ELF-1 (cell line): ENCODE results near the gene TRIM2.
"Not testable (repeated sequence)": the region's sequence is repeated elsewhere in the genome, so short reads cannot be mapped to it uniquely, and the experiment has no call there.

ENCODE experiments used
- DNase-seq: peaks from one replicate; pipeline ENCODE4 v3.0.0-alpha.2; 2016; ENCODE audit warnings: low read depth, low spot score

The TRIM2 gene

GRCh38 chr4:153189016-153189801 lies 15.0 kb upstream of the TRIM2 start:
- DNase-seq: no peak

- DNase-seq: no peak
Observed at GRCh38 chr4:153191795-153192363, 12.4 kb upstream of the TRIM2 start.

- no peak for DNase-seq
Observed at GRCh38 chr4:153197301-153197700, 6.9 kb upstream of the TRIM2 start.

GRCh38 chr4:153198719-153199118 lies 5.5 kb upstream of the TRIM2 start:
- no peak for DNase-seq

- not testable (repeated sequence) for DNase-seq
Observed at GRCh38 chr4:153203746-153204145, 497 bp upstream of the TRIM2 start.

GRCh38 chr4:153204728-153205648 lies 745 bp downstream of the TRIM2 start:
- peak; percentile 78 for DNase-seq

- DNase-seq: peak; percentile 69
Observed at GRCh38 chr4:153205757-153206156, 1.5 kb downstream of the TRIM2 start.

- DNase-seq: peak; percentile 81
Observed at GRCh38 chr4:153206534-153206933, 2.3 kb downstream of the TRIM2 start.

GRCh38 chr4:153207027-153207426 lies 2.8 kb downstream of the TRIM2 start:
- peak; percentile 38 for DNase-seq

GRCh38 chr4:153207567-153207966 lies 3.3 kb downstream of the TRIM2 start:
- DNase-seq: peak; percentile 52

- DNase-seq: peak; percentile 10
Observed at GRCh38 chr4:153209410-153209809, 5.2 kb downstream of the TRIM2 start.

GRCh38 chr4:153210727-153211126 lies 6.5 kb downstream of the TRIM2 start:
- DNase-seq: no peak

- no peak for DNase-seq
Observed at GRCh38 chr4:153211986-153212728, 7.9 kb downstream of the TRIM2 start.

- no peak for DNase-seq
Observed at GRCh38 chr4:153212736-153213135, 8.5 kb downstream of the TRIM2 start.

- DNase-seq: no peak
Observed at GRCh38 chr4:153215921-153216320, 11.7 kb downstream of the TRIM2 start.

- DNase-seq: no peak
Observed at GRCh38 chr4:153216546-153216945, 12.3 kb downstream of the TRIM2 start.

GRCh38 chr4:153217440-153217839 lies 13.2 kb downstream of the TRIM2 start:
- DNase-seq: no peak

- DNase-seq: no peak
Observed at GRCh38 chr4:153218961-153219360, 14.7 kb downstream of the TRIM2 start.

- no peak for DNase-seq
Observed at GRCh38 chr4:153220682-153221395, 16.6 kb downstream of the TRIM2 start.

- no peak for DNase-seq
Observed at GRCh38 chr4:153221783-153222706, 17.8 kb downstream of the TRIM2 start.
